ENCODE data around the gene IMPDH1.
A peak's percentile ranks its signal among the peaks of the same experiment; 100 is the strongest.

The IMPDH1 gene

GRCh38 chr7:128344431-128344774, 65.4 kb downstream of the IMPDH1 start:
- DNase-seq (ENCODE audit: low read depth) = no peak
- H3K4me3 ChIP-seq (ENCODE audit: low read depth, low read length) = no peak overlapping the region
- in situ Hi-C loops (cut with HindIII; ENCODE audit: low sequenced_read_pairs) = no loop called here
- TF ChIP-seq, protein P1, sequence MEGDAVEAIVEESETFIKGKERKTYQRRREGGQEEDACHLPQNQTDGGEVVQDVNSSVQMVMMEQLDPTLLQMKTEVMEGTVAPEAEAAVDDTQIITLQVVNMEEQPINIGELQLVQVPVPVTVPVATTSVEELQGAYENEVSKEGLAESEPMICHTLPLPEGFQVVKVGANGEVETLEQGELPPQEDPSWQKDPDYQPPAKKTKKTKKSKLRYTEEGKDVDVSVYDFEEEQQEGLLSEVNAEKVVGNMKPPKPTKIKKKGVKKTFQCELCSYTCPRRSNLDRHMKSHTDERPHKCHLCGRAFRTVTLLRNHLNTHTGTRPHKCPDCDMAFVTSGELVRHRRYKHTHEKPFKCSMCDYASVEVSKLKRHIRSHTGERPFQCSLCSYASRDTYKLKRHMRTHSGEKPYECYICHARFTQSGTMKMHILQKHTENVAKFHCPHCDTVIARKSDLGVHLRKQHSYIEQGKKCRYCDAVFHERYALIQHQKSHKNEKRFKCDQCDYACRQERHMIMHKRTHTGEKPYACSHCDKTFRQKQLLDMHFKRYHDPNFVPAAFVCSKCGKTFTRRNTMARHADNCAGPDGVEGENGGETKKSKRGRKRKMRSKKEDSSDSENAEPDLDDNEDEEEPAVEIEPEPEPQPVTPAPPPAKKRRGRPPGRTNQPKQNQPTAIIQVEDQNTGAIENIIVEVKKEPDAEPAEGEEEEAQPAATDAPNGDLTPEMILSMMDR (IDR thresholded peaks at IDR 0.05; ENCODE audit: low read depth, low read length, missing control alignments) = no peak

- TF ChIP-seq, protein P1 (IDR thresholded peaks at IDR 0.05; ENCODE audit: low read depth, low read length, missing control alignments) = no peak
- peak; percentile 83 for DNase-seq (ENCODE audit: low read depth)
- H3K4me3 ChIP-seq (ENCODE audit: low read depth, low read length) = peak within 1 kb of the TSS; percentile 77
- in situ Hi-C loops (cut with HindIII; ENCODE audit: low sequenced_read_pairs) = no loop called here
Observed at GRCh38 chr7:128343554-128344430, 66.0 kb downstream of the IMPDH1 start, which contains the start of gene RBM28. Gene RBM28 (minus strand): TSS chr7:128343908. CDS start chr7:128343793, 115 bp downstream.

All from astrocyte of the cerebellum (primary cell).